ENCODE results near the gene SLC26A11. TPM values are rescaled to one million over a fixed set of nuclear protein-coding genes. Genes with fewer than 3 reads are reported as not detected.
"Not testable (repeated sequence)": the region's sequence is repeated elsewhere in the genome, so short reads cannot be mapped to it uniquely, and the experiment has no call there.

SLC26A11 gene
- total RNA-seq, 1 experiment from 2014 or later: 17.7 TPM

DNA sequence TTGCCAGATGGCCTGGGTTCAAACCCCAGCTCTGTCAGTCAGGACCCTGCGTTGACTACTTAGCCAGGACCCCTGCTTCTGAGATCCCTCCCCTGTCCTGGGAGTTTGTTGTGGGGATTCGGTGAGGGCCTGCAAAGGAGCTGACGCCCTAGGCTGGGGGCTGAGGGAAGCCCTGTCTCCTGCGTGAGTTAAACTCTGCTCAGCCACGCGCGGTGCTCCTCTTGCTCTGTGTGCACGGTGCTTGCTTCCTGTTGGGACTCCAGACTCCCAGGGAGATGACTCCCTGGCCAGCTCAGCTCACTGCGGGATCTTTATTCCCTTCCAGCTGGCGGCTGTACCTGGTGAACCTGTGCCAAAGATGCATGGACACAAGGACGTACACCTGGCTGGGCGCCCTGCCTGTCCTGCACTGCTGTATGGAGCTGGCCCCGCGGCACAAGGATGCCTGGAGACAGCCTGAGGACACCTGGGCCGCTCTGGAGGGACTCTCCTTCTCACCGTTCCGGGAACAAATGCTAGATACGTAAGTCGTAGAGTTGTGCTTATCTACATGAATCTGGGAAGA is 77.9 kb downstream of the SLC26A11 start:
- peaks cover 0 to 3% of the 10 kb centered on the region in 2 experiments; a peak in 1 of 4 replicates for H3K9me3 ChIP-seq (ENCODE audit: control insufficient read depth in 1 of 2, insufficient read depth in 1 of 2, low read depth in 1 of 2, low read length in 2 of 2)
- no peak overlapping the region for H3K4me2 ChIP-seq (ENCODE audit: low read length)
- peaks cover 8 to 21% of the 10 kb centered on the region in 2 experiments; a peak in 2 of 4 replicates for H3K36me3 ChIP-seq (ENCODE audit: control insufficient read depth in 1 of 2, insufficient read depth in 2 of 2, low read length in 2 of 2)
- H3K4me1 ChIP-seq (ENCODE audit: control insufficient read depth in 1 of 2, insufficient read depth in 2 of 2, low read length in 2 of 2): no peaks in the 10 kb centered on the region
- ChIA-PET POLR2A (no interaction called here), RAD21 (ENCODE audit: low non-redundant PET in 1 of 2, low total read pairs in 2 of 2, uncharacterized antibody in 2 of 2, unreplicated experiment in 2 of 2) (no interaction called here), CTCF (no interaction called here)
- no peaks in the 10 kb centered on the region for H3K79me2 ChIP-seq (ENCODE audit: insufficient read depth, low read length)
- DNase-seq (ENCODE audit: low read depth, low spot score): no peak
- no peaks in the 10 kb centered on the region for H3K9me2 ChIP-seq (ENCODE audit: insufficient read depth)
- no peaks in the 10 kb centered on the region for H3K27me3 ChIP-seq (ENCODE audit: insufficient read depth, low read length)
- no peak overlapping the region for H3K4me3 ChIP-seq (replicated peaks in 1 of 2; ENCODE audit: low read depth in 1 of 2, low read length in 2 of 2)
- TF ChIP-seq EGR1 (IDR thresholded peaks at IDR 0.05; ENCODE audit: low read depth) (no peak), CBX3 (IDR thresholded peaks at IDR 0.05; ENCODE audit: low read depth) (no peak), SP1 (IDR thresholded peaks at IDR 0.05; ENCODE audit: low read depth) (no peak), ELF1 (IDR thresholded peaks at IDR 0.05; ENCODE audit: borderline replicate concordance, low read depth) (no peak), POLR2AphosphoS5 (IDR thresholded peaks at IDR 0.05; ENCODE audit: low read depth, low read length) (no peak), YY1 (IDR thresholded peaks at IDR 0.05; ENCODE audit: extremely low read depth, insufficient replicate concordance, low read depth, low read length) (no peak), FOSL1 (IDR thresholded peaks at IDR 0.05; ENCODE audit: low read depth) (no peak), SRF (IDR thresholded peaks at IDR 0.05; ENCODE audit: low read depth) (no peak), EZH2 (IDR thresholded peaks at IDR 0.05) (no peak)
- no peak for ATAC-seq
- intact Hi-C loops (cut with micrococcal nuclease): no loop called here
- no peak overlapping the region for H3K9ac ChIP-seq (ENCODE audit: low read length)
- H3K27ac ChIP-seq (ENCODE audit: low read depth, low read length): no peak overlapping the region
- H2AFZ ChIP-seq (ENCODE audit: low read depth, low read length, poor library complexity, severe bottlenecking): no peak overlapping the region
- H4K20me1 ChIP-seq (ENCODE audit: insufficient read depth): no peaks in the 10 kb centered on the region
- no TSS peak for BruUV-seq (replicated peaks)

DNA sequence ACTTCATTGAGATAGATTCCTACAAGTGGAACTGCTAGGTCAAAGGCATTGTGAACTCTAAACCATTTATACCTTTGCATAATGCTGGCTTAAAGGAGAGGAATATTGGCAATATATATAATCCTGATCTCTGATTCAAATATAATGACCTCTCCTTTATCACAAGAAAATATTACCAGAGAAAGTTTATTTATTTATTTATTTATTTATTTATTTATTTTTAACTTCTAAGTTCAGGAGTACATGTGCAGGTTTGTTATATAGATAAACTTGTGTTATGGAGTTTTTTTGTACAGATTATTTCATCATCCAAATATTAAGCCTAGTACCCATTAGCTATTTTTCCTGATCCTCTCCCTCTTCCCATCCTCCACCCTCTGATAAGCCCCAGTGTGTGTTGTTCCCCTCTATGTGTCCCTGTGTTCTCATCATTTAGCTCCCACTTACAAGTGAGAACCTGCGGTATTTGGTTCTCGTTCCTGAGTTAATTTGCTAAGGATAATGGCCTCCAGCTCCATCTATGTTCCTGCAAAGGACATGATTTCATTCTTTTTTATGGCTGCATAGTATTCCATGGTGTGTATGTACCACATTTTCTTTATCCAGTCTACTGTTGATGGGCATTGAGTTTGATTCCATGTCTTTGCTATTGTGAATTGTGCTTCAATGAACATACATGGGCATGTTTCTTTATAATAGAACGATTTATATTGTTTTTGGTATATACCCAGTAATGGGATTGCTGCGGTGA is 79.3 kb downstream of the SLC26A11 start:
- H3K9me3 ChIP-seq (ENCODE audit: control insufficient read depth in 1 of 2, insufficient read depth in 1 of 2, low read depth in 1 of 2, low read length in 2 of 2); H3K4me3 ChIP-seq (replicated peaks in 1 of 2; ENCODE audit: low read depth in 1 of 2, low read length in 2 of 2); POLR2A ChIA-PET; H3K27me3 ChIP-seq (ENCODE audit: insufficient read depth, low read length); DNase-seq (ENCODE audit: low read depth, low spot score); H2AFZ ChIP-seq (ENCODE audit: low read depth, low read length, poor library complexity, severe bottlenecking); H4K20me1 ChIP-seq (ENCODE audit: insufficient read depth); ATAC-seq; intact Hi-C loops (cut with micrococcal nuclease); H3K9me2 ChIP-seq (ENCODE audit: insufficient read depth); H3K4me1 ChIP-seq (ENCODE audit: control insufficient read depth in 1 of 2, insufficient read depth in 2 of 2, low read length in 2 of 2); H3K79me2 ChIP-seq (ENCODE audit: insufficient read depth, low read length); H3K27ac ChIP-seq (ENCODE audit: low read depth, low read length); RAD21 ChIA-PET (ENCODE audit: low non-redundant PET in 1 of 2, low total read pairs in 2 of 2, uncharacterized antibody in 2 of 2, unreplicated experiment in 2 of 2); H3K9ac ChIP-seq (ENCODE audit: low read length); CTCF ChIA-PET; BruUV-seq (replicated peaks); H3K4me2 ChIP-seq (ENCODE audit: low read length): not testable (repeated sequence)
- H3K36me3 ChIP-seq (ENCODE audit: control insufficient read depth in 1 of 2, insufficient read depth in 2 of 2, low read length in 2 of 2): peaks cover 5 to 23% of the 10 kb centered on the region in 2 experiments; a peak in 2 of 4 replicates

DNA sequence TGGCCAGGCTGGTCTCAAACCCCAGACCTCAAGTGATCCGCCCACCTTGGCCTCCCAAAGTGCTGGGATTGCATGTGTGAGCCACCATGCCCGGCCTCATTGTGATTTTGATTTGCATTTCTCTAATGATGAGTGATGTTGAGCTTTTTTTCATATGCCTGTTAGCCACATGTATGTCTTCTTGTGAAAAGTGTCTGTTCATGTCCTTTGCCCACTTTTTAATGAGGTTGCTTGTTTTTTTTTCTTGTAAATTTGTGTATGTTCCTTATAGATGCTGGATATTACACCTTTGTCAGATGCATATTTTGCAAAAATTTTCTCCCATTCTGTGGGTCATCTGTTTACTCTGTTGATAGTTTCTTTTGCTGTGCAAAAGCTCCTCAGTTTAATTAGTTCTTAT is 80.5 kb downstream of the SLC26A11 start:
- H3K9ac ChIP-seq (ENCODE audit: low read length); BruUV-seq (replicated peaks); H3K4me2 ChIP-seq (ENCODE audit: low read length); H3K27me3 ChIP-seq (ENCODE audit: insufficient read depth, low read length); RAD21 ChIA-PET (ENCODE audit: low non-redundant PET in 1 of 2, low total read pairs in 2 of 2, uncharacterized antibody in 2 of 2, unreplicated experiment in 2 of 2); H3K4me1 ChIP-seq (ENCODE audit: control insufficient read depth in 1 of 2, insufficient read depth in 2 of 2, low read length in 2 of 2); H3K9me2 ChIP-seq (ENCODE audit: insufficient read depth); CTCF ChIA-PET; H3K79me2 ChIP-seq (ENCODE audit: insufficient read depth, low read length); H3K4me3 ChIP-seq (replicated peaks in 1 of 2; ENCODE audit: low read depth in 1 of 2, low read length in 2 of 2); ATAC-seq; H3K9me3 ChIP-seq (ENCODE audit: control insufficient read depth in 1 of 2, insufficient read depth in 1 of 2, low read depth in 1 of 2, low read length in 2 of 2); H3K27ac ChIP-seq (ENCODE audit: low read depth, low read length); POLR2A ChIA-PET; H4K20me1 ChIP-seq (ENCODE audit: insufficient read depth); H2AFZ ChIP-seq (ENCODE audit: low read depth, low read length, poor library complexity, severe bottlenecking); DNase-seq (ENCODE audit: low read depth, low spot score); intact Hi-C loops (cut with micrococcal nuclease): not testable (repeated sequence)
- peaks cover 0 to 20% of the 10 kb centered on the region in 2 experiments; a peak in 1 of 4 replicates for H3K36me3 ChIP-seq (ENCODE audit: control insufficient read depth in 1 of 2, insufficient read depth in 2 of 2, low read length in 2 of 2)

All from HCT116 (cell line).